ENCODE results near the gene MCC. TPM values are rescaled to one million over a fixed set of nuclear protein-coding genes. Genes with fewer than 3 reads are reported as not detected.

MCC gene
- total RNA-seq, 1 experiment from 2014 or later = 7.1 TPM

- no peaks in the 10 kb centered on the region for H3K27me3 ChIP-seq (ENCODE audit: low read length)
- no peak overlapping the region for H3K4me3 ChIP-seq (ENCODE audit: low read length)
- TF ChIP-seq EZH2phosphoT487 (IDR thresholded peaks at IDR 0.05; ENCODE audit: borderline replicate concordance, low read length) (no peak), CTCF (conservative IDR thresholded peaks at IDR 0.05; ENCODE audit: low read depth, low read length) (no peak), EZH2 (IDR thresholded peaks at IDR 0.05; ENCODE audit: low read length, unreplicated experiment) (no peak)
- H4K20me1 ChIP-seq (ENCODE audit: low read length) = no peaks in the 10 kb centered on the region
- no peak overlapping the region for H2AFZ ChIP-seq (ENCODE audit: low read length)
- no peaks in the 10 kb centered on the region for H3K4me1 ChIP-seq (ENCODE audit: insufficient read depth, low read length)
- no TSS peak for BruUV-seq (replicated peaks)
- H3K4me2 ChIP-seq (ENCODE audit: low read length) = peak overlapping the region; percentile 7; the same call in 1 of the 2 replicates
- ATAC-seq (peak; percentile 73), DNase-seq (peak; percentile 49)
- ChIA-PET CTCF (no interaction called here), POLR2A (ENCODE audit: unreplicated experiment) (no interaction called here)
- H3K36me3 ChIP-seq (ENCODE audit: low read depth, low read length) = no peaks in the 10 kb centered on the region
- no peaks in the 10 kb centered on the region for H3K9me3 ChIP-seq (ENCODE audit: low read length)
- no peak overlapping the region for H3K9ac ChIP-seq (ENCODE audit: low read length)
- intact Hi-C loops (cut with micrococcal nuclease) = no loop called here
- H3F3A ChIP-seq (ENCODE audit: low read length, unreplicated experiment) = no peaks in the 10 kb centered on the region
- H3K79me2 ChIP-seq (ENCODE audit: low read length) = no peaks in the 10 kb centered on the region
- no peaks in the 10 kb centered on the region for H3K9me2 ChIP-seq (replicated peaks; ENCODE audit: low read length)
- no peak overlapping the region for H3K27ac ChIP-seq (ENCODE audit: low read length)
These were observed 16.9 kb upstream of the MCC start for GRCh38 chr5:113505181-113505580.

- no peaks in the 10 kb centered on the region for H3K79me2 ChIP-seq (ENCODE audit: low read length)
- ChIA-PET POLR2A (ENCODE audit: unreplicated experiment) (interaction anchor here (0.6 kb wide), 1 partner anchor 29 kb away, joined by 3 read pairs; no protein-coding TSS in a partner anchor), CTCF (no interaction called here)
- H3K9ac ChIP-seq (ENCODE audit: low read length) = no peak overlapping the region
- H3K9me2 ChIP-seq (replicated peaks; ENCODE audit: low read length) = no peaks in the 10 kb centered on the region
- no peaks in the 10 kb centered on the region for H3K36me3 ChIP-seq (ENCODE audit: low read depth, low read length)
- H4K20me1 ChIP-seq (ENCODE audit: low read length) = no peaks in the 10 kb centered on the region
- no peak for TF ChIP-seq EZH2 (IDR thresholded peaks at IDR 0.05; ENCODE audit: low read length, unreplicated experiment)
- no peak for TF ChIP-seq EZH2phosphoT487 (IDR thresholded peaks at IDR 0.05; ENCODE audit: borderline replicate concordance, low read length)
- no peak for TF ChIP-seq CTCF (conservative IDR thresholded peaks at IDR 0.05; ENCODE audit: low read depth, low read length)
- intact Hi-C loops (cut with micrococcal nuclease) = no loop called here
- no peak for ATAC-seq
- H3K27me3 ChIP-seq (ENCODE audit: low read length) = no peaks in the 10 kb centered on the region
- no peak overlapping the region for H3K27ac ChIP-seq (ENCODE audit: low read length)
- H3K9me3 ChIP-seq (ENCODE audit: low read length) = no peaks in the 10 kb centered on the region
- H2AFZ ChIP-seq (ENCODE audit: low read length) = no peak overlapping the region
- no peak for DNase-seq
- H3K4me2 ChIP-seq (ENCODE audit: low read length) = no peak overlapping the region
- no TSS peak for BruUV-seq (replicated peaks)
- no peaks in the 10 kb centered on the region for H3K4me1 ChIP-seq (ENCODE audit: insufficient read depth, low read length)
- no peak overlapping the region for H3K4me3 ChIP-seq (ENCODE audit: low read length)
- no peaks in the 10 kb centered on the region for H3F3A ChIP-seq (ENCODE audit: low read length, unreplicated experiment)
These were observed 14.9 kb upstream of the MCC start for GRCh38 chr5:113503146-113503545.

- POLR2A ChIA-PET (ENCODE audit: unreplicated experiment) = interaction anchor here (0.6 kb wide), 1 partner anchor 896 kb away, joined by 3 read pairs; no protein-coding TSS in a partner anchor
- Histone ChIP-seq H3K27me3 (ENCODE audit: low read length) (no peaks in the 10 kb centered on the region), H3K79me2 (ENCODE audit: low read length) (no peaks in the 10 kb centered on the region), H3K9me2 (replicated peaks; ENCODE audit: low read length) (no peaks in the 10 kb centered on the region), H2AFZ (ENCODE audit: low read length) (no peak overlapping the region), H4K20me1 (ENCODE audit: low read length) (no peaks in the 10 kb centered on the region), H3F3A (ENCODE audit: low read length, unreplicated experiment) (no peaks in the 10 kb centered on the region), H3K36me3 (ENCODE audit: low read depth, low read length) (no peaks in the 10 kb centered on the region), H3K27ac (ENCODE audit: low read length) (no peak overlapping the region), H3K4me1 (ENCODE audit: insufficient read depth, low read length) (no peaks in the 10 kb centered on the region), H3K9me3 (ENCODE audit: low read length) (no peaks in the 10 kb centered on the region), H3K4me3 (ENCODE audit: low read length) (no peak overlapping the region), H3K4me2 (ENCODE audit: low read length) (no peak overlapping the region), H3K9ac (ENCODE audit: low read length) (no peak overlapping the region)
- intact Hi-C loops (cut with micrococcal nuclease) = no loop called here
- no TSS peak for BruUV-seq (replicated peaks)
- TF ChIP-seq CTCF (conservative IDR thresholded peaks at IDR 0.05; ENCODE audit: low read depth, low read length) (no peak), EZH2phosphoT487 (IDR thresholded peaks at IDR 0.05; ENCODE audit: borderline replicate concordance, low read length) (no peak), EZH2 (IDR thresholded peaks at IDR 0.05; ENCODE audit: low read length, unreplicated experiment) (no peak)
- CTCF ChIA-PET = no interaction called here
- DNase-seq (no peak), ATAC-seq (no peak)
These were observed 13.8 kb upstream of the MCC start for GRCh38 chr5:113502073-113502472.

Measured in PC-3 (cell line).